ENCODE data around the gene SMAD6.

DNA sequence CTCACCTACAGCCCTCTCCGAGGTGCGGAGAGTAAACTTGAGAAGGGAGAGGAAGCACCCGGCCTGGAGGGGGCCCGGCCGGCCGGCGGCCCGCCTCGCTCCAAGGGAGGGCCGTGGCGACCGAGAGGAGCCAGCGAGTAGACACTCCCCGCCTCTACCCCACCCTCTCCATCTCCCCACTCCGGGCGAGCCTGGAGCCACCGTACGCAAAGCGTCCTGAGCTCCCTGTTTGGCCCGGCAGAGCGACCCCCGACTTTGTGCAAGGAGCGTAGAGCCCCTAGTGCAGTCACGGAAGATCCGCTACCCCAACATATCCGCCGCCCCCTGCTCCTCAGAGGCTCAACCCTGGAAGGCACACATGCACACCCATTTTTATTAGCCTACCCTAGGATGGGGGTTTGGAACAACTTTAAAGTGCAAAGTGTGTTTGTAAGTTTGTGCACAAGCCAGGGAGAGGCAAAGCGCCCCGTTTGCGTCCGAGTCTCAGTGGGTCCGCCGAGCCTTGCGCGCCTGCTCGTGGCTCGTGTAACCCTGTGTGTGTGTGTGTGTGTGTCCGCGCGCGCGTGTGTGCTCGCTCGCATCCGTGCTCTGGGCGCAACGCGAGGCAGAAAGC, 508 bp upstream of the SMAD6 start:
- TF ChIP-seq, protein P1, sequence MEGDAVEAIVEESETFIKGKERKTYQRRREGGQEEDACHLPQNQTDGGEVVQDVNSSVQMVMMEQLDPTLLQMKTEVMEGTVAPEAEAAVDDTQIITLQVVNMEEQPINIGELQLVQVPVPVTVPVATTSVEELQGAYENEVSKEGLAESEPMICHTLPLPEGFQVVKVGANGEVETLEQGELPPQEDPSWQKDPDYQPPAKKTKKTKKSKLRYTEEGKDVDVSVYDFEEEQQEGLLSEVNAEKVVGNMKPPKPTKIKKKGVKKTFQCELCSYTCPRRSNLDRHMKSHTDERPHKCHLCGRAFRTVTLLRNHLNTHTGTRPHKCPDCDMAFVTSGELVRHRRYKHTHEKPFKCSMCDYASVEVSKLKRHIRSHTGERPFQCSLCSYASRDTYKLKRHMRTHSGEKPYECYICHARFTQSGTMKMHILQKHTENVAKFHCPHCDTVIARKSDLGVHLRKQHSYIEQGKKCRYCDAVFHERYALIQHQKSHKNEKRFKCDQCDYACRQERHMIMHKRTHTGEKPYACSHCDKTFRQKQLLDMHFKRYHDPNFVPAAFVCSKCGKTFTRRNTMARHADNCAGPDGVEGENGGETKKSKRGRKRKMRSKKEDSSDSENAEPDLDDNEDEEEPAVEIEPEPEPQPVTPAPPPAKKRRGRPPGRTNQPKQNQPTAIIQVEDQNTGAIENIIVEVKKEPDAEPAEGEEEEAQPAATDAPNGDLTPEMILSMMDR (IDR thresholded peaks at IDR 0.05), result no peak
- TF ChIP-seq POLR2A (IDR thresholded peaks at IDR 0.05), result no peak
